Hepatocyte (in vitro differentiated cells): ENCODE measurements around the gene INTS3. TPM values are rescaled to one million over a fixed set of nuclear protein-coding genes. Genes with fewer than 3 reads are reported as not detected.

Experiments
- DNase-seq: peaks from one replicate; pipeline ENCODE4 v3.0.0-alpha.2; 2016; ENCODE audit warnings: low spot score
- H2AFZ ChIP-seq: fragments of 200-600 bp; sonication (generic); 2 replicates; pipeline ENCODE4 v1.6.0; 2016; ENCODE audit warnings: antibody characterized with exemption, mild to moderate bottlenecking
- H3K27ac ChIP-seq: fragments of 200-600 bp; sonication (generic); 2 replicates; pipeline ENCODE4 v1.5.1; 2016; ENCODE audit warnings: mild to moderate bottlenecking
- H3K27me3 ChIP-seq: fragments of 200-600 bp; sonication (generic); 2 replicates; pipeline ENCODE4 v1.6.1; 2016
- H3K36me3 ChIP-seq: fragments of 200-600 bp; sonication (generic); replicated peaks from 2 replicates; pipeline ENCODE4 v1.5.1; 2016; ENCODE audit warnings: low read depth; ENCODE audit not compliant: insufficient read depth
- H3K4me1 ChIP-seq: fragments of 200-600 bp; sonication (generic); 2 replicates; pipeline ENCODE4 v1.5.1; 2016; ENCODE audit warnings: mild to moderate bottlenecking, moderate library complexity; ENCODE audit not compliant: insufficient read depth
- H3K4me2 ChIP-seq: fragments of 200-600 bp; sonication (generic); 2 replicates; pipeline ENCODE4 v1.6.0; 2016
- H3K4me3 ChIP-seq: fragments of 200-600 bp; sonication (generic); 2 replicates; pipeline ENCODE4 v1.5.1; 2016; ENCODE audit warnings: mild to moderate bottlenecking
- H3K79me2 ChIP-seq: fragments of 200-600 bp; sonication (generic); 2 replicates; pipeline ENCODE4 v1.6.0; 2017; ENCODE audit warnings: mild to moderate bottlenecking
- H3K9me2 ChIP-seq: fragments of 200-600 bp; sonication (generic); replicated peaks from 2 replicates; pipeline ENCODE4 v1.6.0; 2017; ENCODE audit warnings: mild to moderate bottlenecking; ENCODE audit not compliant: insufficient read depth
- H3K9me3 ChIP-seq: fragments of 200-600 bp; sonication (generic); 2 replicates; pipeline ENCODE4 v1.5.1; 2016; ENCODE audit warnings: low read depth, mild to moderate bottlenecking
- H4K20me1 ChIP-seq: fragments of 200-600 bp; sonication (generic); 2 replicates; pipeline ENCODE4 v1.6.0; 2016; ENCODE audit warnings: mild to moderate bottlenecking; ENCODE audit not compliant: insufficient read depth, poor library complexity, severe bottlenecking
- EZH2 ChIP-seq: fragments of 200-600 bp; sonication (generic); IDR thresholded peaks from 2 replicates; pipeline ENCODE4 v1.6.1; 2016; ENCODE audit warnings: antibody characterized with exemption, mild to moderate bottlenecking, borderline replicate concordance
- EZH2phosphoT487 ChIP-seq: fragments of 200-600 bp; sonication (generic); IDR thresholded peaks from one replicate; pipeline ENCODE4 v1.6.1; 2018; ENCODE audit warnings: antibody characterized with exemption, mild to moderate bottlenecking, low read depth, moderate library complexity; ENCODE audit not compliant: unreplicated experiment, severe bottlenecking
- WGBS: methylation state at CpG from one replicate; pipeline ENCODE4 v1.1.6; 2016; ENCODE audit warnings: low lambda C conversion rate; ENCODE audit errors: missing lambda C conversion rate; 5-methylcytosine and 5-hydroxymethylcytosine counted together
- polyA plus RNA-seq: library from polyadenylated mRNA; unstranded; fragments of >200 nt; fragmentation: Nextera tagmentation; extraction: Ambion mirVana; gene quantifications from 2 replicates; pipeline ENCODE4 v1.2.1, GENCODE V29; 2016
- total RNA-seq: library from RNA; depleted of rRNA; stranded (reverse); fragments of >200 nt; gene quantifications from 2 replicates; pipeline ENCODE4 v1.2.3, GENCODE V29; 2014
- TF ChIP-seq, protein P1 (sequence below): fragments of 200-600 bp; sonication (generic); IDR thresholded peaks from 2 replicates; pipeline ENCODE4 v1.5.1; 2016; ENCODE audit warnings: antibody characterized with exemption, mild to moderate bottlenecking; ENCODE audit not compliant: poor library complexity

INTS3 gene
- total and polyA plus RNA-seq, 2 experiments from 2014 or later: 37.1 to 42.3 TPM

DNA sequence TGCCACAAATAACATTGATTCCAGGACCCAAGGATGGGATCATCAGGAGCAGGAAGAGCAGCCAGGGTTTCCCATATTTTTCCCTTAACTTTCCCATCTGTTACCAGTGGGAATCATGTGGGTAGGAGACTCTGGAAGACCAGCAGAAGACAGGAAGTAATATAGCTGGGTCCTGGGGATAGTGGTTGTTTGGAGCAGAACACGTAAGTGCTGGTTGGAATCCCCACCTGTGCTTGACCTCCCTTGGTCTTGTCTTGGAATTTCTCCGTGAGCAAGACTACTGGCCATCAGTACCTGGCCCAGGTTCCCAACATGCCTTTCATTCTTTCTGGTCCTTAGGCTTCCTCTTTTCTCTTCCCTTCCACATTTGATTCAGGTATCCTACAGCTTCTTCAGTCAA is 26.4 kb downstream of the INTS3 start:
- H3K36me3 ChIP-seq: no peaks in the 10 kb centered on the region
- H3K27ac ChIP-seq: no peak overlapping the region
- H3K9me2 ChIP-seq: no peaks in the 10 kb centered on the region
- H3K9me3 ChIP-seq: no peaks in the 10 kb centered on the region
- no peaks in the 10 kb centered on the region for H4K20me1 ChIP-seq
- H3K4me2 ChIP-seq: no peak overlapping the region
- H3K79me2 ChIP-seq: no peaks in the 10 kb centered on the region
- H2AFZ ChIP-seq: no peak overlapping the region
- no peaks in the 10 kb centered on the region for H3K27me3 ChIP-seq
- TF ChIP-seq EZH2 (no peak), EZH2phosphoT487 (no peak)
- TF ChIP-seq, protein P1, sequence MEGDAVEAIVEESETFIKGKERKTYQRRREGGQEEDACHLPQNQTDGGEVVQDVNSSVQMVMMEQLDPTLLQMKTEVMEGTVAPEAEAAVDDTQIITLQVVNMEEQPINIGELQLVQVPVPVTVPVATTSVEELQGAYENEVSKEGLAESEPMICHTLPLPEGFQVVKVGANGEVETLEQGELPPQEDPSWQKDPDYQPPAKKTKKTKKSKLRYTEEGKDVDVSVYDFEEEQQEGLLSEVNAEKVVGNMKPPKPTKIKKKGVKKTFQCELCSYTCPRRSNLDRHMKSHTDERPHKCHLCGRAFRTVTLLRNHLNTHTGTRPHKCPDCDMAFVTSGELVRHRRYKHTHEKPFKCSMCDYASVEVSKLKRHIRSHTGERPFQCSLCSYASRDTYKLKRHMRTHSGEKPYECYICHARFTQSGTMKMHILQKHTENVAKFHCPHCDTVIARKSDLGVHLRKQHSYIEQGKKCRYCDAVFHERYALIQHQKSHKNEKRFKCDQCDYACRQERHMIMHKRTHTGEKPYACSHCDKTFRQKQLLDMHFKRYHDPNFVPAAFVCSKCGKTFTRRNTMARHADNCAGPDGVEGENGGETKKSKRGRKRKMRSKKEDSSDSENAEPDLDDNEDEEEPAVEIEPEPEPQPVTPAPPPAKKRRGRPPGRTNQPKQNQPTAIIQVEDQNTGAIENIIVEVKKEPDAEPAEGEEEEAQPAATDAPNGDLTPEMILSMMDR: no peak
- no peak for DNase-seq
- 97% methylated on average over 2 of the region's 2 CpGs for WGBS
- no peak overlapping the region for H3K4me3 ChIP-seq
- H3K4me1 ChIP-seq: peaks cover 13% of the 10 kb centered on the region

DNA sequence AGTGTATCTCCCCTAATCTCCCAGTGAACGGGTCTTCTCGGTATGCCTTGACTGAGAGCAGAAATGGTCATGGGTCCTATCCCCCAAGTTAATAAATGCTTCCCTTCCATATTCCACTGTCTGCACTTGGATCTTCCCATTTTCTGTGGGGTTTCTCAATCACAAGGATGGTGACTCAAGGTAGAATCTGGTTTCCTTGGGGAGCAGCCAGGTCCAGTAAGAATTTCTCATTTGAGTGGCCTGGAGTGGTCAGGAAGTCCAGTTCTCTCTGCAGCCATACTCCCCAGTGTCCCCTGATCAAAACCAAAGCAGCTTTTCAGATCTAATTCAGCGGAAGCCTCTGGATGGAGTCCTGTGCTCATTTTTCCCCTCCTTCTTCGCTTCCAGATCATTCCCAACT is 32.6 kb downstream of the INTS3 start:
- no peaks in the 10 kb centered on the region for H3K9me2 ChIP-seq
- H3K79me2 ChIP-seq: no peaks in the 10 kb centered on the region
- H4K20me1 ChIP-seq: no peaks in the 10 kb centered on the region
- H3K9me3 ChIP-seq: no peaks in the 10 kb centered on the region
- H3K27me3 ChIP-seq: no peaks in the 10 kb centered on the region
- H2AFZ ChIP-seq: no peak overlapping the region
- H3K36me3 ChIP-seq: no peaks in the 10 kb centered on the region
- no peak for DNase-seq
- no peak for TF ChIP-seq EZH2
- TF ChIP-seq, protein P1: no peak
- no peak for TF ChIP-seq EZH2phosphoT487
- H3K4me1 ChIP-seq: peaks cover 9% of the 10 kb centered on the region
- no peak overlapping the region for H3K4me2 ChIP-seq
- no peak overlapping the region for H3K4me3 ChIP-seq
- 96% methylated on average over 4 of the region's 4 CpGs for WGBS
- H3K27ac ChIP-seq: no peak overlapping the region

DNA sequence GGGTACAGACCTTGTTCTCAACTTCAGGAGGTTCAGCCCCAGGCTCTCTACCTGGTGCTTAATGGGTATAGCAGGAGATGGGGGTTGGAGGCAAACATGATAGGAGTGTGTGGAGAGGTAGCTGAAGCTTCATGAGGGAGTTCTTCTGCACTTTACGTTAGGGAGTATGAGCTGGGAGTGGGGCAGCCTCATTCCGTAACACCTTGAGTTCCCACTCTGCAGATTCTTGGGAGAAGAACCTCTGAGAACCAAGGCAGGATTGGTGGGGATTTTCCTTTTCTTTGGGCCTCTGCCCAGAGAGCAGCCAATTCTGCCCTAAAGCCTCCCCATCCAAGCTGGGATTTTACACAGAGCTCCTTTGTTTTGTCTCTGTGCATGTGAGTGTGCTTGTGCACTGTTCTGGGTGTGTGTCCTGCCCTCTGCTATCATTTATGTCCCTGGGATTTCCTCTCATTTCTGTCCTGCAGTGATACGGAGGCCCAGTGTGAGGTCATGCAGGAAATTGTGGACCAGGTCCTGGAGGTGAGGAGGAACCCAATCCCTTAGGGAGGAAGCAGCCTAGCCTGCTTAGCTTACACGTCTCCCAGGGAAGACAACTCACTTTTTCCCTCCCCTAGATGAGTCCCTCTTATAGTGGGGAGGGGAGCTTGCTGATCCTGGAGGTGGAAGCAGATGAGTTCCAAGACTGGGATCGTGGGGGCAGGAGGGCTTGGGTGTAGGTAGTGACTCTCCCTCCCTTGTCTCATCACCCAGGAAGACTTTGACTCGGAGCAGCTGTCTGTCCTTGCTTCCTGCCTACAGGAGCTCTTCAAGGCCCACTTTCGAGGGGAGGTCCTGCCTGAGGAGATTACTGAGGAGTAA is 35.7 kb downstream of the INTS3 start:
- H3K36me3 ChIP-seq: no peaks in the 10 kb centered on the region
- no peak overlapping the region for H2AFZ ChIP-seq
- H3K27me3 ChIP-seq: no peaks in the 10 kb centered on the region
- peaks cover 24% of the 10 kb centered on the region for H3K4me1 ChIP-seq
- H3K9me3 ChIP-seq: no peaks in the 10 kb centered on the region
- peak overlapping the region; percentile 74 for H3K27ac ChIP-seq
- H3K79me2 ChIP-seq: no peaks in the 10 kb centered on the region
- no peak overlapping the region for H3K4me2 ChIP-seq
- no peaks in the 10 kb centered on the region for H3K9me2 ChIP-seq
- WGBS: 87% methylated on average over 7 of the region's 7 CpGs
- TF ChIP-seq EZH2 (no peak), EZH2phosphoT487 (no peak)
- TF ChIP-seq, protein P1: no peak
- no peak overlapping the region for H3K4me3 ChIP-seq
- DNase-seq: no peak
- no peaks in the 10 kb centered on the region for H4K20me1 ChIP-seq
